HFFc6 (cell line): ENCODE data around the gene TDRD7. TPM values are rescaled to one million over a fixed set of nuclear protein-coding genes. Genes with fewer than 3 reads are reported as not detected.

ENCODE experiments used
- DNase-seq: peaks from one replicate; pipeline ENCODE4 v3.0.0-alpha.2; 2018
- H3K27ac Mint-ChIP-seq: 2 replicates; pipeline ENCODE4 v1.8.0; 2020; ENCODE audit warnings: mild to moderate bottlenecking, mixed read lengths
- H3K27me3 Mint-ChIP-seq: 2 replicates; pipeline ENCODE4 v1.8.0; 2021; ENCODE audit warnings: mild to moderate bottlenecking, moderate library complexity, mixed read lengths; ENCODE audit not compliant: insufficient read depth
- H3K36me3 Mint-ChIP-seq: 2 replicates; pipeline ENCODE4 v1.8.0; 2021; ENCODE audit warnings: low read depth, mixed read lengths
- H3K4me1 Mint-ChIP-seq: 2 replicates; pipeline ENCODE4 v1.8.0; 2020; ENCODE audit warnings: low read depth, mixed read lengths
- H3K4me3 Mint-ChIP-seq: 2 replicates; pipeline ENCODE4 v1.8.0; 2020; ENCODE audit warnings: mild to moderate bottlenecking, moderate library complexity, mixed read lengths
- H3K9me3 Mint-ChIP-seq: 2 replicates; pipeline ENCODE4 v1.8.0; 2020; ENCODE audit warnings: mild to moderate bottlenecking, mixed read lengths
- total RNA-seq, 6 experiments: library from RNA; stranded (reverse); fragmentation: NEBNext Ultra II Directional; extraction: Animal tissue kit (Norgen Biotek cat#: 25700); gene quantifications; 2 replicates in 1 of 6; 3 replicates in 5 of 6; pipeline ENCODE4 v1.2.3, GENCODE V29; 2021
- TF ChIP-seq, protein P1 (sequence below): fragments of 200-600 bp; sonication (generic); IDR thresholded peaks from 2 replicates; pipeline ENCODE4 v1.5.0; 2021; ENCODE audit warnings: antibody characterized with exemption, mild to moderate bottlenecking

TDRD7 gene
- total RNA-seq, 6 experiments from 2014 or later: 8.2 to 10.5 (median 9.0) TPM

GRCh38 chr9:97459326-97459725 lies 47.4 kb downstream of the TDRD7 start:
- Mint-ChIP-seq H3K27me3 (no peaks in the 10 kb centered on the region), H3K4me1 (no peaks in the 10 kb centered on the region), H3K4me3 (no peak overlapping the region), H3K9me3 (peaks cover 3% of the 10 kb centered on the region; the same call in 1 of the 2 replicates), H3K36me3 (peaks cover 4% of the 10 kb centered on the region), H3K27ac (no peak overlapping the region)
- TF ChIP-seq, protein P1, sequence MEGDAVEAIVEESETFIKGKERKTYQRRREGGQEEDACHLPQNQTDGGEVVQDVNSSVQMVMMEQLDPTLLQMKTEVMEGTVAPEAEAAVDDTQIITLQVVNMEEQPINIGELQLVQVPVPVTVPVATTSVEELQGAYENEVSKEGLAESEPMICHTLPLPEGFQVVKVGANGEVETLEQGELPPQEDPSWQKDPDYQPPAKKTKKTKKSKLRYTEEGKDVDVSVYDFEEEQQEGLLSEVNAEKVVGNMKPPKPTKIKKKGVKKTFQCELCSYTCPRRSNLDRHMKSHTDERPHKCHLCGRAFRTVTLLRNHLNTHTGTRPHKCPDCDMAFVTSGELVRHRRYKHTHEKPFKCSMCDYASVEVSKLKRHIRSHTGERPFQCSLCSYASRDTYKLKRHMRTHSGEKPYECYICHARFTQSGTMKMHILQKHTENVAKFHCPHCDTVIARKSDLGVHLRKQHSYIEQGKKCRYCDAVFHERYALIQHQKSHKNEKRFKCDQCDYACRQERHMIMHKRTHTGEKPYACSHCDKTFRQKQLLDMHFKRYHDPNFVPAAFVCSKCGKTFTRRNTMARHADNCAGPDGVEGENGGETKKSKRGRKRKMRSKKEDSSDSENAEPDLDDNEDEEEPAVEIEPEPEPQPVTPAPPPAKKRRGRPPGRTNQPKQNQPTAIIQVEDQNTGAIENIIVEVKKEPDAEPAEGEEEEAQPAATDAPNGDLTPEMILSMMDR: no peak
- no peak for DNase-seq

GRCh38 chr9:97462159-97462558 lies 50.3 kb downstream of the TDRD7 start:
- Mint-ChIP-seq H3K9me3 (no peaks in the 10 kb centered on the region), H3K27ac (no peak overlapping the region), H3K36me3 (no peaks in the 10 kb centered on the region), H3K4me1 (no peaks in the 10 kb centered on the region), H3K27me3 (no peaks in the 10 kb centered on the region; the same call in 1 of the 2 replicates), H3K4me3 (no peak overlapping the region)
- TF ChIP-seq, protein P1: no peak
- no peak for DNase-seq

DNA sequence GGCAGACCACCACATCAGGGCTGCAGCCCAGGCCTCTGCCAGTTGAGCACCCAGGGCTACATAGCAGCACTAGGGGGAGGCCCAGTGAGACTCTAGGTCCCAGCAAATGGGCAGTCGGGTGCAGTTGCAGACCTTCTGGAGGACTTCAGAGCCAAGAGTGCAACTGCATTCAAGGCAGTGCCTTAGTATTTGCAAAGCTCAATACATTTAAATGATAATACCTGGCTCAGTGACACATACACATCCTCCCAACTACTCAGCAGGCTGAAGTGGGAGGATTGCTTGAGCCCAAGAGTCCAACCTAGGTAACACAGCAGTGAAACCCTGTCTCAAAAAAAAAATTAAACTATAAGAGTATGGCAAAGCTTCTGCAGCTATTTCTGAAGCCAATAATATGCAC lies 51.0 kb downstream of the TDRD7 start:
- H3K27ac Mint-ChIP-seq: no peak overlapping the region
- H3K4me1 Mint-ChIP-seq: no peaks in the 10 kb centered on the region
- TF ChIP-seq, protein P1: no peak
- DNase-seq: no peak
- no peaks in the 10 kb centered on the region; the same call in 1 of the 2 replicates for H3K27me3 Mint-ChIP-seq
- no peaks in the 10 kb centered on the region for H3K9me3 Mint-ChIP-seq
- H3K4me3 Mint-ChIP-seq: no peak overlapping the region
- H3K36me3 Mint-ChIP-seq: no peaks in the 10 kb centered on the region

DNA sequence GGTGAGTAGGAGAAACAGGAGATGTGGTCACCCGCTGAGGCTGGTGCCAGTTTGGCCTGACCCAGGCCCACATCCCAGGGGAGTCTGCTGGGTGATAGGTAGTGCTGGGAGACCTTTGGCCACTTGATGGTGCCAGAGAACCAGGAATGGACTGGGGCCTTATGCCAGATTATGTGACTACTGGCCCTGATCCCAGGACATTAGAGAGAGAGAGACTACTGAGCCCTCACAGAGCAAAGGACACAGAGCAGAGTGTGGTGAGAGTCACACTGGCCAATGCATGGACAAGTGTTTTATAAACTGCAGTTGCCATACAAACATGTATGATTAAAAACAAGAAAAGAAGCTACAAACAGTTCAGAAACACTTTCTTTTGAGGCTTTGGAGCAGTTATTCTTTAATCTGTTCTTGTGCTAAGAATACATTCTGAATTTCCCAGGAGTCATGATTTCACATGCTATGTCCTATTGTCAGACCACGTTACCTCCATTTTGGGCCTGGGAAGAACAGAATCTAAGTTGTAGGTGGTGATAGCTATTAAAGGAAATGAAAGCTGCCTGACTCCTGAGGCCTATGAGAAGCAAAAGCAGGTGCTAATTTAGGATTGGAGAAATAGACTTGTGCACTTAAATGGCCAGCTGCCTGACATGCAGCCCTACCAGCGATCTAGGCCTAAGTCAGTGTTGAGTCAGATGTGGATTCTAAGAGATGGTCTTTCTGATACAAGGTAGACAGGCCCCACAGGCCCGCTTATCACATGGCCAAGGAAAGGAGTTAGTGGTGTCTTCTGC lies 57.0 kb downstream of the TDRD7 start:
- Mint-ChIP-seq H3K9me3 (no peaks in the 10 kb centered on the region), H3K27ac (no peak overlapping the region), H3K4me3 (no peak overlapping the region), H3K27me3 (no peaks in the 10 kb centered on the region; the same call in 1 of the 2 replicates), H3K36me3 (peaks cover 3% of the 10 kb centered on the region; the same call in 1 of the 2 replicates), H3K4me1 (peaks cover 1% of the 10 kb centered on the region; the same call in 1 of the 2 replicates)
- DNase-seq: peak; percentile 60
- TF ChIP-seq, protein P1: peak; percentile 84

DNA sequence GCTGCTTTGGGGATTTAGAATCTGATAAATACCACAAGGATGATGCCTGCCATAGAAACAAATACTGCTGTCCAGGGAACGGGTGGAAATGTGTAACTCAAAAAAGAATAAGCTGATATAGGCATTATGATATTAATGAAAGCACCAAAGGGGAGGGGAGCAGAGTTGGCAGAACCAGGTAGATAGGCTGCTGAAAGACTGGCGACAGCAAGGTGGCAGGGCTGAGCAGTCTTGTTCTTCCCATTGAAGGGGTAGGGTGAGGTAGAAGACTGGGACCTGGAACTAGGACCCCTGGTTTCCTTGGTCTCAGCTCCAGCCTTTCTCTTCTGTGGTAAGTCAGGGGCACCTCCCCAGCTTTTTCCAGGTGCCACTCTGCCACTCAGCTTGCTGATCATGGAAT lies 58.2 kb downstream of the TDRD7 start:
- Mint-ChIP-seq H3K4me3 (no peak overlapping the region), H3K27ac (no peak overlapping the region), H3K4me1 (peaks cover 13% of the 10 kb centered on the region), H3K27me3 (no peaks in the 10 kb centered on the region; the same call in 1 of the 2 replicates), H3K9me3 (no peaks in the 10 kb centered on the region), H3K36me3 (peaks cover 3% of the 10 kb centered on the region; the same call in 1 of the 2 replicates)
- no peak for DNase-seq
- TF ChIP-seq, protein P1: peak; percentile 36
